Smooth muscle cell (in vitro differentiated cells): ENCODE measurements around the gene RASGRP1. TPM values are rescaled to one million over a fixed set of nuclear protein-coding genes. Genes with fewer than 3 reads are reported as not detected.

ENCODE experiments used
- DNase-seq: peaks from one replicate; lab custom pipeline; 2025; ENCODE audit not compliant: unreplicated experiment; lab: John Stamatoyannopoulos, UW
- H2AFZ ChIP-seq: fragments of 200-600 bp; sonication (generic); 2 replicates; pipeline ENCODE4 v1.6.0; 2016; ENCODE audit warnings: antibody characterized with exemption, low read depth, mild to moderate bottlenecking
- H3F3A ChIP-seq: fragments of 200-600 bp; sonication (generic); 2 replicates; pipeline ENCODE4 v1.6.0; 2017; ENCODE audit warnings: antibody characterized with exemption, low read depth
- H3K27ac ChIP-seq: fragments of 200-600 bp; sonication (generic); 2 replicates; pipeline ENCODE4 v1.5.1; 2016; ENCODE audit warnings: low read depth, mild to moderate bottlenecking
- H3K27me3 ChIP-seq: fragments of 200-600 bp; sonication (generic); 2 replicates; pipeline ENCODE4 v1.6.1; 2016; ENCODE audit warnings: low read depth, mild to moderate bottlenecking
- H3K36me3 ChIP-seq: fragments of 200-600 bp; sonication (generic); 2 replicates; pipeline ENCODE4 v1.5.1; 2016; ENCODE audit warnings: low read depth
- H3K4me1 ChIP-seq: fragments of 200-600 bp; sonication (generic); 2 replicates; pipeline ENCODE4 v1.5.1; 2016; ENCODE audit warnings: low read depth
- H3K4me2 ChIP-seq: fragments of 200-600 bp; sonication (generic); 2 replicates; pipeline ENCODE4 v1.6.0; 2016; ENCODE audit warnings: mild to moderate bottlenecking
- H3K4me3 ChIP-seq: fragments of 200-600 bp; sonication (generic); 2 replicates; pipeline ENCODE4 v1.5.1; 2016; ENCODE audit warnings: mild to moderate bottlenecking
- H3K79me2 ChIP-seq: fragments of 200-600 bp; sonication (generic); 2 replicates; pipeline ENCODE4 v1.6.0; 2016; ENCODE audit warnings: low read depth, mild to moderate bottlenecking
- H3K9ac ChIP-seq: fragments of 200-600 bp; sonication (generic); 2 replicates; pipeline ENCODE4 v1.6.0; 2016; ENCODE audit warnings: low read depth
- H3K9me3 ChIP-seq: fragments of 200-600 bp; sonication (generic); replicated peaks from 2 replicates; pipeline ENCODE4 v1.5.1; 2016; ENCODE audit warnings: low read depth
- H4K20me1 ChIP-seq: fragments of 200-600 bp; sonication (generic); 2 replicates; pipeline ENCODE4 v1.6.0; 2016; ENCODE audit warnings: low read depth
- WGBS: methylation state at CpG from one replicate; pipeline ENCODE4 v1.1.7; 2016; ENCODE audit warnings: low lambda C conversion rate; 5-methylcytosine and 5-hydroxymethylcytosine counted together
- polyA plus RNA-seq: library from polyadenylated mRNA; unstranded; fragments of >200 nt; fragmentation: Nextera tagmentation; extraction: Ambion mirVana; gene quantifications from 2 replicates; pipeline ENCODE4 v1.2.1, GENCODE V29; 2016
- total RNA-seq: library from RNA; depleted of rRNA; stranded (reverse); fragments of >200 nt; gene quantifications from 2 replicates; pipeline ENCODE4 v1.2.3, GENCODE V29; 2014
- TF ChIP-seq, protein P1 (sequence below): fragments of 200-600 bp; sonication (generic); IDR thresholded peaks from 2 replicates; pipeline ENCODE4 v1.5.1; 2017; ENCODE audit warnings: borderline replicate concordance, mild to moderate bottlenecking, antibody characterized with exemption; ENCODE audit not compliant: insufficient read depth, poor library complexity, severe bottlenecking

Gene RASGRP1
- total and polyA plus RNA-seq, 2 experiments from 2014 or later, result 0.97 to 10.0 TPM

DNA sequence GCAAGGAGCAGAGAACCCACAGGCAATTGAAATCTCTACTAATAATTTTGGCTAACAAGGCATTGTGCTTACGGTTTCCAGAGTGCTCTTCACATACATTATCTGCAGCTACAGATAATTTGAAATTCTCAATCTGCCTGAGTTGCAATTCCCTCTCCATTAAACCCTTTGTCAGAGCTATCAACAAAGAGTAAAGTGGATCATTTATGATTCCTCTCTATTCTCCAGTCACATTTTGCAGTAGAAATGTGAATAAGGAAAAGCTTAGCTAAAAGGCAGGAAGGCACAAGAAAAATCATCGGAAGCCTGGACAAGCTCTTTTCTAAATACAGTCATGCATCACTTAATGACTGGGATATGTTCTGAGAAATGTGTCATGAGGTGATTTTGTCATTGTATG, 61.1 kb downstream of the RASGRP1 start:
- DNase-seq, result no peak
- no peaks in the 10 kb centered on the region for H3K9me3 ChIP-seq
- no peak overlapping the region for H3K4me2 ChIP-seq
- no peaks in the 10 kb centered on the region for H3K27me3 ChIP-seq
- H4K20me1 ChIP-seq, result no peaks in the 10 kb centered on the region
- H3K27ac ChIP-seq, result no peak overlapping the region
- no peaks in the 10 kb centered on the region for H3K36me3 ChIP-seq
- WGBS, result 100% methylated on average over 2 of the region's 2 CpGs
- no peaks in the 10 kb centered on the region for H3K4me1 ChIP-seq
- H3K9ac ChIP-seq, result no peak overlapping the region
- TF ChIP-seq, protein P1, sequence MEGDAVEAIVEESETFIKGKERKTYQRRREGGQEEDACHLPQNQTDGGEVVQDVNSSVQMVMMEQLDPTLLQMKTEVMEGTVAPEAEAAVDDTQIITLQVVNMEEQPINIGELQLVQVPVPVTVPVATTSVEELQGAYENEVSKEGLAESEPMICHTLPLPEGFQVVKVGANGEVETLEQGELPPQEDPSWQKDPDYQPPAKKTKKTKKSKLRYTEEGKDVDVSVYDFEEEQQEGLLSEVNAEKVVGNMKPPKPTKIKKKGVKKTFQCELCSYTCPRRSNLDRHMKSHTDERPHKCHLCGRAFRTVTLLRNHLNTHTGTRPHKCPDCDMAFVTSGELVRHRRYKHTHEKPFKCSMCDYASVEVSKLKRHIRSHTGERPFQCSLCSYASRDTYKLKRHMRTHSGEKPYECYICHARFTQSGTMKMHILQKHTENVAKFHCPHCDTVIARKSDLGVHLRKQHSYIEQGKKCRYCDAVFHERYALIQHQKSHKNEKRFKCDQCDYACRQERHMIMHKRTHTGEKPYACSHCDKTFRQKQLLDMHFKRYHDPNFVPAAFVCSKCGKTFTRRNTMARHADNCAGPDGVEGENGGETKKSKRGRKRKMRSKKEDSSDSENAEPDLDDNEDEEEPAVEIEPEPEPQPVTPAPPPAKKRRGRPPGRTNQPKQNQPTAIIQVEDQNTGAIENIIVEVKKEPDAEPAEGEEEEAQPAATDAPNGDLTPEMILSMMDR, result no peak
- no peak overlapping the region for H2AFZ ChIP-seq
- H3K4me3 ChIP-seq, result no peak overlapping the region
- H3F3A ChIP-seq, result no peaks in the 10 kb centered on the region
- no peaks in the 10 kb centered on the region for H3K79me2 ChIP-seq

- Histone ChIP-seq H3K27ac (no peak overlapping the region), H3K79me2 (no peaks in the 10 kb centered on the region), H3K9ac (no peak overlapping the region), H3F3A (no peaks in the 10 kb centered on the region), H4K20me1 (no peaks in the 10 kb centered on the region), H3K4me2 (no peak overlapping the region), H2AFZ (no peak overlapping the region), H3K27me3 (no peaks in the 10 kb centered on the region), H3K9me3 (no peaks in the 10 kb centered on the region), H3K4me1 (no peaks in the 10 kb centered on the region), H3K4me3 (no peak overlapping the region), H3K36me3 (no peaks in the 10 kb centered on the region)
- DNase-seq, result no peak
- TF ChIP-seq, protein P1, result no peak
- 100% methylated on average over 1 of the region's 1 CpG for WGBS
Measured at GRCh38 chr15:38499651-38500050, 65.0 kb downstream of the RASGRP1 start.

DNA sequence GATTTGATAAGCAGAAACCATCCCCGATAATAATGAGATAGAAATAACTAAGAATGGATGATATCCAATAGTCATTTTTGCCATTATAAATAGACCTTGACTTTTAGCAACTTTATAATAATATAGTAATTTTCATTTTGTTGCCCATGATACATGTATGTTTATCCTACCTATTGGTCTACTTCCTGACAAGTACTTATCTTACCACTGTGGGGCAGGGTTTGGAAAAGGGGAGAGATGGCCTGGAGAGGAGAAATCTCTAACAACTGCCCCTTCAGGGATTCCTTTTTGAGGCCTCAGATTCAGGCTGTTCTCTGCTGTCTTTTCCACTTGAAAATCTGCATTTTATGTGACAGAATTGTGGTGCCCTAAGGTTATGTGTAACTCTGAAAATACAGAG, 68.5 kb downstream of the RASGRP1 start:
- H3K9ac ChIP-seq, result no peak overlapping the region
- H3K27me3 ChIP-seq, result no peaks in the 10 kb centered on the region
- no peaks in the 10 kb centered on the region for H3K79me2 ChIP-seq
- no peak overlapping the region for H3K27ac ChIP-seq
- no peak overlapping the region for H3K4me2 ChIP-seq
- no peak overlapping the region for H2AFZ ChIP-seq
- no peaks in the 10 kb centered on the region for H3K36me3 ChIP-seq
- H3K4me1 ChIP-seq, result no peaks in the 10 kb centered on the region
- TF ChIP-seq, protein P1, result no peak
- H3K9me3 ChIP-seq, result no peaks in the 10 kb centered on the region
- no peak overlapping the region for H3K4me3 ChIP-seq
- 96% methylated on average over 1 of the region's 1 CpG for WGBS
- H3F3A ChIP-seq, result no peaks in the 10 kb centered on the region
- no peaks in the 10 kb centered on the region for H4K20me1 ChIP-seq
- no peak for DNase-seq

- no peaks in the 10 kb centered on the region for H3K9me3 ChIP-seq
- peak overlapping the region; percentile 9 for H3K4me2 ChIP-seq
Measured at GRCh38 chr15:38490242-38490922, 74.2 kb downstream of the RASGRP1 start.

More at GRCh38 chr15:38490242-38490922, 74.2 kb downstream of the RASGRP1 start:
- Histone ChIP-seq H3K4me1 (no peaks in the 10 kb centered on the region), H4K20me1 (no peaks in the 10 kb centered on the region), H3K36me3 (no peaks in the 10 kb centered on the region), H3K4me3 (no peak overlapping the region), H3F3A (peaks cover 3% of the 10 kb centered on the region), H3K27me3 (no peaks in the 10 kb centered on the region), H3K9ac (no peak overlapping the region), H3K79me2 (no peaks in the 10 kb centered on the region), H3K27ac (peak overlapping the region; percentile 20), H2AFZ (no peak overlapping the region)
- 80% methylated on average over 3 of the region's 3 CpGs for WGBS
- DNase-seq, result no peak
- TF ChIP-seq, protein P1, result no peak
